Type B pancreatic cell (in vitro differentiated cells): Measurements from ENCODE around the gene TNFRSF9. TPM values are rescaled to one million over a fixed set of nuclear protein-coding genes. Genes with fewer than 3 reads are reported as not detected.

ENCODE experiments used
- DNase-seq: peaks from one replicate; pipeline ENCODE4 v3.0.0; 2021; ENCODE audit warnings: mixed read lengths; ENCODE audit not compliant: unreplicated experiment; ENCODE audit errors: extremely low spot score
- H3K27ac Mint-ChIP-seq: 2 replicates; pipeline ENCODE4 v1.8.0; 2021; ENCODE audit warnings: mild to moderate bottlenecking, mixed read lengths
- H3K27me3 Mint-ChIP-seq: 2 replicates; pipeline ENCODE4 v1.8.0; 2021; ENCODE audit warnings: mixed read lengths
- H3K36me3 Mint-ChIP-seq: 2 replicates; pipeline ENCODE4 v1.8.0; 2021; ENCODE audit warnings: mixed read lengths
- H3K4me1 Mint-ChIP-seq: one replicate; pipeline ENCODE4 v1.8.0; 2021; ENCODE audit warnings: mixed read lengths; ENCODE audit not compliant: unreplicated experiment
- H3K4me3 Mint-ChIP-seq: 2 replicates; pipeline ENCODE4 v1.8.0; 2021; ENCODE audit warnings: mild to moderate bottlenecking, mixed read lengths
- H3K9me3 Mint-ChIP-seq: 2 replicates; pipeline ENCODE4 v1.8.0; 2021; ENCODE audit warnings: mixed read lengths
- long read RNA-seq: library from polyadenylated mRNA; unstranded; transcript quantifications from one replicate; pipeline ENCODE4 v2.0.0, GENCODE V29; 2020
- total RNA-seq: library from RNA; stranded (reverse); gene quantifications from 2 replicates; pipeline ENCODE4 v1.2.1, GENCODE V29; 2021; ENCODE audit warnings: low replicate concordance
- TF ChIP-seq, protein P1 (sequence below): fragments of 200-600 bp; sonication (generic); conservative IDR thresholded peaks from 2 replicates; pipeline ENCODE4 v1.5.0; 2021; ENCODE audit warnings: antibody characterized with exemption, mild to moderate bottlenecking

The TNFRSF9 gene
- total RNA-seq = 0.39 and 3.8 TPM in 2 replicates
- long read RNA-seq, partial matches to known transcripts = 0 of 3 reads
- long read RNA-seq, other reads (novel, unspliced or antisense) = 0 of 3 reads

GRCh38 chr1:7940745-7941436, at the start of gene TNFRSF9:
Gene TNFRSF9 (minus strand): TSS chr1:7940839. CDS start chr1:7939994, 845 bp downstream.
- H3K36me3 Mint-ChIP-seq = no peaks in the 10 kb centered on the region
- H3K27me3 Mint-ChIP-seq = peaks cover 63% of the 10 kb centered on the region
- TF ChIP-seq, protein P1, sequence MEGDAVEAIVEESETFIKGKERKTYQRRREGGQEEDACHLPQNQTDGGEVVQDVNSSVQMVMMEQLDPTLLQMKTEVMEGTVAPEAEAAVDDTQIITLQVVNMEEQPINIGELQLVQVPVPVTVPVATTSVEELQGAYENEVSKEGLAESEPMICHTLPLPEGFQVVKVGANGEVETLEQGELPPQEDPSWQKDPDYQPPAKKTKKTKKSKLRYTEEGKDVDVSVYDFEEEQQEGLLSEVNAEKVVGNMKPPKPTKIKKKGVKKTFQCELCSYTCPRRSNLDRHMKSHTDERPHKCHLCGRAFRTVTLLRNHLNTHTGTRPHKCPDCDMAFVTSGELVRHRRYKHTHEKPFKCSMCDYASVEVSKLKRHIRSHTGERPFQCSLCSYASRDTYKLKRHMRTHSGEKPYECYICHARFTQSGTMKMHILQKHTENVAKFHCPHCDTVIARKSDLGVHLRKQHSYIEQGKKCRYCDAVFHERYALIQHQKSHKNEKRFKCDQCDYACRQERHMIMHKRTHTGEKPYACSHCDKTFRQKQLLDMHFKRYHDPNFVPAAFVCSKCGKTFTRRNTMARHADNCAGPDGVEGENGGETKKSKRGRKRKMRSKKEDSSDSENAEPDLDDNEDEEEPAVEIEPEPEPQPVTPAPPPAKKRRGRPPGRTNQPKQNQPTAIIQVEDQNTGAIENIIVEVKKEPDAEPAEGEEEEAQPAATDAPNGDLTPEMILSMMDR = no peak
- no peaks in the 10 kb centered on the region for H3K9me3 Mint-ChIP-seq
- H3K4me3 Mint-ChIP-seq = peak within 1 kb of the TSS; percentile 44
- no peaks in the 10 kb centered on the region for H3K4me1 Mint-ChIP-seq
- no peak for DNase-seq
- H3K27ac Mint-ChIP-seq = no peak within 1 kb of the TSS

GRCh38 chr1:7989762-7990428, 49.3 kb upstream of the TNFRSF9 start:
- TF ChIP-seq, protein P1 = no peak
- Mint-ChIP-seq H3K4me1 (peaks cover 6% of the 10 kb centered on the region), H3K36me3 (peaks cover 26% of the 10 kb centered on the region), H3K27me3 (no peaks in the 10 kb centered on the region), H3K4me3 (no peak overlapping the region), H3K27ac (no peak overlapping the region), H3K9me3 (no peaks in the 10 kb centered on the region)
- DNase-seq = no peak

GRCh38 chr1:7988576-7988975, 47.9 kb upstream of the TNFRSF9 start:
- H3K4me3 Mint-ChIP-seq = no peak overlapping the region
- H3K36me3 Mint-ChIP-seq = peaks cover 30% of the 10 kb centered on the region
- no peaks in the 10 kb centered on the region for H3K9me3 Mint-ChIP-seq
- TF ChIP-seq, protein P1 = no peak
- H3K4me1 Mint-ChIP-seq = peaks cover 6% of the 10 kb centered on the region
- no peak overlapping the region for H3K27ac Mint-ChIP-seq
- DNase-seq = no peak
- H3K27me3 Mint-ChIP-seq = no peaks in the 10 kb centered on the region

DNA sequence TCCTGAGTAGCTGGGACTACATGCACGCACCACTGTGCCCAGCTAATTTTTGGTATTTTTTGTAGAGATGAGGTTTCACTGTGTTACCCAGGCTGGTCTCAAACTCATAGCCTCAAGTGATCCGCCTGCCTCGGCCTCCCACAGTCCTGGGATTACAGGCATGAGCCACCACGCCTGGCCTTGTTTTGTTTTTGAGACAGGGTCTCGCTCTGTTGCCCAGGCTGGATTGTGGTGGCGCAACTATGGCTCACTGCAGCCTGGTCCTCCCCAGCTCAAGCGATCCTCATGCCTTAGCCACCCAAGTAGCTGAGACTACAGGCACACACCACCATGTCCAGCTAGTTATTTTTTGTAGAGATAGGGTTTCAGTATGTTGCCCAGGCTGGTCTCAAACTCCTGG, 46.9 kb upstream of the TNFRSF9 start:
- no peak for DNase-seq
- H3K27me3 Mint-ChIP-seq = no peaks in the 10 kb centered on the region
- H3K9me3 Mint-ChIP-seq = no peaks in the 10 kb centered on the region
- H3K27ac Mint-ChIP-seq = no peak overlapping the region
- H3K36me3 Mint-ChIP-seq = peaks cover 30% of the 10 kb centered on the region
- peaks cover 7% of the 10 kb centered on the region for H3K4me1 Mint-ChIP-seq
- TF ChIP-seq, protein P1 = no peak
- H3K4me3 Mint-ChIP-seq = no peak overlapping the region

GRCh38 chr1:7985851-7986612, 45.4 kb upstream of the TNFRSF9 start:
- H3K36me3 Mint-ChIP-seq = peaks cover 35% of the 10 kb centered on the region
- H3K4me3 Mint-ChIP-seq = no peak overlapping the region
- TF ChIP-seq, protein P1 = no peak
- H3K4me1 Mint-ChIP-seq = peaks cover 6% of the 10 kb centered on the region
- no peaks in the 10 kb centered on the region for H3K27me3 Mint-ChIP-seq
- H3K9me3 Mint-ChIP-seq = no peaks in the 10 kb centered on the region
- DNase-seq = no peak
- H3K27ac Mint-ChIP-seq = no peak overlapping the region
